Natural killer cell (primary cell): ENCODE results near the gene TCAF2. TPM values are rescaled to one million over a fixed set of nuclear protein-coding genes. Genes with fewer than 3 reads are reported as not detected.
A peak's percentile ranks its signal among the peaks of the same experiment; 100 is the strongest.
"Not testable (repeated sequence)": the region's sequence is repeated elsewhere in the genome, so short reads cannot be mapped to it uniquely, and the experiment has no call there.

Experiments
- ATAC-seq, 3 donors: fragments of 150-1000 bp in 2 of 3; fragments of 200-7000 bp in 1 of 3; cut with Tn5 transposase; 1 replicate in 1 of 3; 2 replicates in 2 of 3; pipeline ENCODE4 v1.10.0; 2021; ENCODE audit warnings: mild to moderate bottlenecking in 2 of 3, moderate library complexity in 2 of 3
- DNase-seq, 2 donors: peaks; one replicate each; pipeline versions ENCODE4 v3.0.0 to v3.0.0-alpha.2; 2013 to 2021; ENCODE audit warnings: mixed read lengths in 1 of 2
- H3K27ac ChIP-seq: one replicate; pipeline ENCODE4 v1.5.1; 2013; ENCODE audit warnings: mild to moderate bottlenecking, low read length
- H3K27me3 ChIP-seq: one replicate; pipeline ENCODE4 v1.6.1; 2013; ENCODE audit warnings: low read length; ENCODE audit not compliant: control insufficient read depth, insufficient read depth
- H3K36me3 ChIP-seq: one replicate; pipeline ENCODE4 v1.6.1; 2013; ENCODE audit warnings: low read length; ENCODE audit not compliant: control insufficient read depth, insufficient read depth
- H3K4me1 ChIP-seq: one replicate; pipeline ENCODE4 v1.6.1; 2013; ENCODE audit warnings: low read length; ENCODE audit not compliant: control insufficient read depth, insufficient read depth
- H3K4me3 ChIP-seq: one replicate; pipeline ENCODE4 v1.5.1; 2013; ENCODE audit warnings: low read length
- H3K9me3 ChIP-seq: one replicate; pipeline ENCODE4 v1.6.1; 2013; ENCODE audit warnings: low read length; ENCODE audit not compliant: control insufficient read depth, insufficient read depth
- H3K27ac Mint-ChIP-seq, 2 donors: one replicate each; pipeline ENCODE4 v1.8.0; 2022; ENCODE audit warnings: mild to moderate bottlenecking in 2 of 2, mixed read lengths in 2 of 2, moderate library complexity in 1 of 2
- H3K27me3 Mint-ChIP-seq, 2 donors: one replicate each; pipeline ENCODE4 v1.8.0; 2022; ENCODE audit warnings: low read depth in 2 of 2, mixed read lengths in 2 of 2
- H3K36me3 Mint-ChIP-seq: one replicate; pipeline ENCODE4 v1.8.0; 2022; ENCODE audit warnings: mixed read lengths
- H3K4me1 Mint-ChIP-seq, 2 donors: one replicate each; pipeline ENCODE4 v1.8.0; 2022; ENCODE audit warnings: mixed read lengths in 2 of 2
- H3K4me3 Mint-ChIP-seq: one replicate; pipeline ENCODE4 v1.8.0; 2022; ENCODE audit warnings: mild to moderate bottlenecking, moderate library complexity, mixed read lengths
- H3K9me3 Mint-ChIP-seq, 2 donors: one replicate each; pipeline ENCODE4 v1.8.0; 2022; ENCODE audit warnings: mixed read lengths in 2 of 2
- WGBS: methylation state at CpG from one replicate; pipeline ENCODE4 v1.1.7; 2013; ENCODE audit warnings: missing lambda C conversion rate; ENCODE audit not compliant: insufficient coverage; 5-methylcytosine and 5-hydroxymethylcytosine counted together
- intact Hi-C: fragments of 100-400 bp; cut with micrococcal nuclease; formaldehyde crosslinking; loops from one replicate; pipeline ENCODE4 v1.14.2; 2022
- total RNA-seq, 4 donors: library from RNA; stranded (reverse); fragments of 120-200 nt in 1 of 4; gene quantifications; one replicate each; pipeline versions ENCODE4 v1.2.3 to v1.2.4, GENCODE V29; 2013 to 2022

Gene TCAF2
- total RNA-seq = 10 to 100 TPM in 1 of 3 donors, 1 to 10 TPM in 2; 8.0 to 10.4 (median 8.7) TPM
- total RNA-seq (2013) = 8.2 TPM

- H3K27ac ChIP-seq, H3K27ac Mint-ChIP-seq, DNase-seq, H3K27me3 ChIP-seq, H3K36me3 Mint-ChIP-seq, H3K4me3 Mint-ChIP-seq, H3K9me3 ChIP-seq, H3K4me1 Mint-ChIP-seq, H3K4me3 ChIP-seq, H3K9me3 Mint-ChIP-seq, H3K27me3 Mint-ChIP-seq, H3K4me1 ChIP-seq, intact Hi-C loops, H3K36me3 ChIP-seq: not testable (repeated sequence)
- WGBS = no CpG with 5 or more reads among the region's 38 CpGs
- ATAC-seq = peak; percentile 80 to 95 (median 84)
Observed at GRCh38 chr7:143620646-143621045, at the start of gene TCAF2. Gene TCAF2, plus strand, starts transcription at chr7:143620974.

- H3K27me3 ChIP-seq, H3K4me1 ChIP-seq, H3K9me3 ChIP-seq, H3K4me3 ChIP-seq, H3K9me3 Mint-ChIP-seq, ATAC-seq, H3K4me1 Mint-ChIP-seq, H3K4me3 Mint-ChIP-seq, DNase-seq, H3K27ac Mint-ChIP-seq, H3K36me3 Mint-ChIP-seq, H3K27me3 Mint-ChIP-seq, H3K36me3 ChIP-seq, H3K27ac ChIP-seq, intact Hi-C loops: not testable (repeated sequence)
- no CpG with 5 or more reads among the region's 20 CpGs for WGBS
Observed at GRCh38 chr7:143571501-143571900, 49.3 kb upstream of the TCAF2 start, which contains the start of gene CTAGE15. Gene CTAGE15, plus strand, starts transcription at chr7:143571801. Its CDS starts 17 bp downstream, at chr7:143571818.

GRCh38 chr7:143588183-143588582 is 32.6 kb upstream of the TCAF2 start:
- H3K4me3 Mint-ChIP-seq = not testable (repeated sequence)

GRCh38 chr7:143589897-143590296 is 30.9 kb upstream of the TCAF2 start:
- DNase-seq, H3K27ac Mint-ChIP-seq, H3K36me3 ChIP-seq, intact Hi-C loops, ATAC-seq, H3K4me1 Mint-ChIP-seq, H3K27me3 ChIP-seq, H3K27me3 Mint-ChIP-seq, H3K27ac ChIP-seq, H3K36me3 Mint-ChIP-seq, H3K9me3 ChIP-seq, H3K4me1 ChIP-seq, H3K4me3 Mint-ChIP-seq, H3K4me3 ChIP-seq, H3K9me3 Mint-ChIP-seq: not testable (repeated sequence)

More at GRCh38 chr7:143588183-143588582, 32.6 kb upstream of the TCAF2 start:
- H3K27me3 ChIP-seq, H3K4me1 Mint-ChIP-seq, H3K9me3 Mint-ChIP-seq, H3K36me3 ChIP-seq, H3K36me3 Mint-ChIP-seq, ATAC-seq, H3K4me1 ChIP-seq, H3K27ac ChIP-seq, intact Hi-C loops, H3K27ac Mint-ChIP-seq, H3K27me3 Mint-ChIP-seq, DNase-seq, H3K9me3 ChIP-seq, H3K4me3 ChIP-seq: not testable (repeated sequence)
- WGBS = no CpG with 5 or more reads among the region's 3 CpGs

- peak in 1 of 2 donors; percentile 7 for DNase-seq
- H3K9me3 Mint-ChIP-seq, H3K4me3 Mint-ChIP-seq, H3K4me1 Mint-ChIP-seq, H3K9me3 ChIP-seq, intact Hi-C loops, H3K27ac Mint-ChIP-seq, H3K27me3 ChIP-seq, H3K4me1 ChIP-seq, H3K36me3 ChIP-seq, H3K36me3 Mint-ChIP-seq, ATAC-seq, H3K27ac ChIP-seq, H3K4me3 ChIP-seq, H3K27me3 Mint-ChIP-seq: not testable (repeated sequence)
- WGBS = no CpG with 5 or more reads among the region's 11 CpGs
Observed at GRCh38 chr7:143598086-143598485, 22.7 kb upstream of the TCAF2 start.

GRCh38 chr7:143603549-143603948 is 17.2 kb upstream of the TCAF2 start:
- not testable (repeated sequence) for ATAC-seq

GRCh38 chr7:143606088-143606487 is 14.7 kb upstream of the TCAF2 start:
- H3K4me3 Mint-ChIP-seq, H3K4me1 Mint-ChIP-seq, DNase-seq, H3K36me3 Mint-ChIP-seq, H3K4me3 ChIP-seq, ATAC-seq, intact Hi-C loops, H3K27me3 Mint-ChIP-seq, H3K9me3 ChIP-seq, H3K27ac ChIP-seq, H3K27me3 ChIP-seq, H3K9me3 Mint-ChIP-seq, H3K36me3 ChIP-seq, H3K27ac Mint-ChIP-seq, H3K4me1 ChIP-seq: not testable (repeated sequence)
- WGBS = no CpG with 5 or more reads among the region's 1 CpG

More at GRCh38 chr7:143603549-143603948, 17.2 kb upstream of the TCAF2 start:
- H3K36me3 ChIP-seq, H3K36me3 Mint-ChIP-seq, H3K9me3 ChIP-seq, H3K4me1 ChIP-seq, H3K27me3 ChIP-seq, H3K27ac Mint-ChIP-seq, H3K27me3 Mint-ChIP-seq, H3K4me3 Mint-ChIP-seq, intact Hi-C loops, DNase-seq, H3K4me3 ChIP-seq, H3K27ac ChIP-seq, H3K9me3 Mint-ChIP-seq, H3K4me1 Mint-ChIP-seq: not testable (repeated sequence)
- no CpG with 5 or more reads among the region's 2 CpGs for WGBS

GRCh38 chr7:143615545-143615944 is 5.2 kb upstream of the TCAF2 start:
- H3K36me3 Mint-ChIP-seq, H3K36me3 ChIP-seq, H3K27me3 Mint-ChIP-seq, H3K4me3 ChIP-seq, H3K27ac ChIP-seq, H3K27ac Mint-ChIP-seq, H3K4me1 ChIP-seq, H3K9me3 Mint-ChIP-seq, H3K9me3 ChIP-seq, intact Hi-C loops, H3K4me3 Mint-ChIP-seq, H3K27me3 ChIP-seq, ATAC-seq, H3K4me1 Mint-ChIP-seq: not testable (repeated sequence)
- peak in 1 of 2 donors; percentile 1 for DNase-seq
- no CpG with 5 or more reads among the region's 6 CpGs for WGBS
